KOPT-K1 (cell line): Measurements from ENCODE around the gene RYR3.
"Not testable (repeated sequence)": the region's sequence is repeated elsewhere in the genome, so short reads cannot be mapped to it uniquely, and the experiment has no call there.

ENCODE experiments used
- H3K27ac ChIP-seq: fragments of 200-600 bp; sonication (generic); 2 replicates; pipeline ENCODE4 v1.5.1; 2016; ENCODE audit warnings: antibody characterized with exemption, mild to moderate bottlenecking, low read depth, low read length; ENCODE audit not compliant: poor library complexity, severe bottlenecking
- H3K36me3 ChIP-seq: fragments of 200-600 bp; sonication (generic); 2 replicates; pipeline ENCODE4 v1.5.1; 2017; ENCODE audit warnings: antibody characterized with exemption, mild to moderate bottlenecking, low read length, moderate library complexity; ENCODE audit not compliant: insufficient read depth
- H3K9me3 ChIP-seq: fragments of 200-600 bp; sonication (generic); 2 replicates; pipeline ENCODE4 v1.5.1; 2017; ENCODE audit warnings: antibody characterized with exemption, low read length, mild to moderate bottlenecking; ENCODE audit not compliant: insufficient read depth, poor library complexity, severe bottlenecking

RYR3 gene

GRCh38 chr15:33569036-33569435 is 258.3 kb downstream of the RYR3 start:
- no peaks in the 10 kb centered on the region for H3K36me3 ChIP-seq

DNA sequence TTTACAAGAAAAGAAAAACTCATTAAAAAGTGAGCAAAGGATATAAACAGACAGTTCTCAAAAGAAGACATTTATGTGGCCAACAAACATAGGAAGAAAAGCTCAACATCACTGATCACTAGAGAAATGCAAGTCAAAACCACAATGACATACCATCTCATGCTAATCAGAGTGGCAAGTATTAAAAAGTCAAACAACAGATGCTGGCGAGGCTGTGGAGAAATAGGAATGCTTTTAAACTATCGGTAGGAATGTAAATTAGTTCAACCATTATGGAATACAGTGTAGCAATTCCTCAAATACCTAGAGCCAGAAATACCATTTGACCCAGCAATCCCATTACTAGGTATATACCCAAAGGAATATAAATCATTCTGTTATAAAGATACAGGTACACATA is 267.1 kb downstream of the RYR3 start:
- not testable (repeated sequence) for H3K27ac ChIP-seq, H3K9me3 ChIP-seq, H3K36me3 ChIP-seq

More at GRCh38 chr15:33569036-33569435, 258.3 kb downstream of the RYR3 start:
- Histone ChIP-seq H3K27ac (no peak overlapping the region), H3K9me3 (peaks cover 8% of the 10 kb centered on the region)

DNA sequence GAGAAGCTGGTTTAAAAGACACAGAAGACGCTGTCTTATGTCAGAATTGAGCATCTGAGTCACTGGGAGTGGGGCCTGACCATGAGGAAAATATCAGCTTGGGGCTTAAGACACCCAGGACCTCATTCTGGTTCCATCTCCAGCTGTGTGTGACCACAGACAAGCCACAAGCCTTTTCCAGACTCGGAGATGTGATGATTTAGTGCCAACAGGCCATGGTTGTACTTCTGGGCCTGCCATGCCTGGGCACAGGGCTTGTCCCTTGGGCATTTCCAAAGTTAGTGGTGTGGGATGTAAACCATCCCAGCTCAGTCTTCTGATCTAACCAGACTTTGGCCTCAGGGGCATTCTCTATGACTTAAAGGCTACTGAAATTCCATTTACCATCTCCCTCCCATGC is 269.8 kb downstream of the RYR3 start:
- H3K27ac ChIP-seq, result no peak overlapping the region
- no peaks in the 10 kb centered on the region for H3K36me3 ChIP-seq
- no peaks in the 10 kb centered on the region for H3K9me3 ChIP-seq

GRCh38 chr15:33581032-33581431 is 270.3 kb downstream of the RYR3 start:
- no peaks in the 10 kb centered on the region for H3K36me3 ChIP-seq
- H3K27ac ChIP-seq, result no peak overlapping the region
- H3K9me3 ChIP-seq, result no peaks in the 10 kb centered on the region

DNA sequence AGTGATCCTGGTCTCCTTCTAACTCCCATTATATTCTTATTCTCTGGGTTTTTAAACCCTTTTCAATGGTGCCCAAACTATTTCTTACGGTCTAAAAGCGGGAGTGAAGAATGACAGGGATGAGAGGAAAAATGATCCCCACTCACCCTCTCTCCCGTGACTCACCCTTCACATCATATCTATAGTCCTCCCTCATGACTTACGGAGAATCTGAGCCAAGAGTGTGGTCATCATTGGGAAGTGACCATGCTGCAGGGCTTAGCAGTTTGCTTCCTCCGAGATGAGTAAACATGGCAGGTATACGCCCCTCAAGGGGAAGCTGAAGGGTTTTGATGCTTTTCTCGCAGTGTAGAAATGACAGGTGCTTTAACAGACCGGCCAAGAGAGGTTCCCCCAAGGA is 274.0 kb downstream of the RYR3 start:
- Histone ChIP-seq H3K9me3 (no peaks in the 10 kb centered on the region), H3K36me3 (no peaks in the 10 kb centered on the region), H3K27ac (no peak overlapping the region)

- Histone ChIP-seq H3K36me3 (no peaks in the 10 kb centered on the region), H3K27ac (no peak overlapping the region), H3K9me3 (no peaks in the 10 kb centered on the region)
Observed at GRCh38 chr15:33586786-33587697, 276.3 kb downstream of the RYR3 start.

GRCh38 chr15:33587773-33588172 is 277.0 kb downstream of the RYR3 start:
- no peaks in the 10 kb centered on the region for H3K36me3 ChIP-seq
- no peak overlapping the region for H3K27ac ChIP-seq
- no peaks in the 10 kb centered on the region for H3K9me3 ChIP-seq

DNA sequence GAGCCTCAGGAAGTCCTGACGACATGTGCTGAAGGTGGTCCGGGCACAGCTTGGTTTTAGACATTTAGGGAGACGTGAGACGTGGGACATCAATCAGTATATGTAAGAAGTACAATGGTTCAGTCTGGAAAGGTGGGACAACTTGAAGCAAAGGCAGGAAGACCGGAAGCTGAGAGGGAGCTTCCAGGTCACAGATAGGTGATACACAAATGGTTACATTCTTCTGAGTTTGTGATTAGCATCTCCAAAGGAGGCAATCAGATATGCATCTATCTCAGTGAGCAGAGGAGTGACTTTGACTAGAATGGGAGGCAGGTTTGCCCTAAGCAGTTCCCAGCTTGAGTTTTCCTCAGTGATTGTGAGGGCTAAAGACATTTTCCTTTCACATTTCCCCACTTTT is 282.1 kb downstream of the RYR3 start:
- no peak overlapping the region for H3K27ac ChIP-seq
- no peaks in the 10 kb centered on the region for H3K9me3 ChIP-seq
- no peaks in the 10 kb centered on the region for H3K36me3 ChIP-seq

- H3K36me3 ChIP-seq, H3K27ac ChIP-seq, H3K9me3 ChIP-seq: not testable (repeated sequence)
Observed at GRCh38 chr15:33598382-33598781, 287.6 kb downstream of the RYR3 start.

GRCh38 chr15:33600212-33600611 is 289.4 kb downstream of the RYR3 start:
- no peak overlapping the region for H3K27ac ChIP-seq
- H3K36me3 ChIP-seq, result no peaks in the 10 kb centered on the region
- no peaks in the 10 kb centered on the region for H3K9me3 ChIP-seq

GRCh38 chr15:33601461-33601860 is 290.7 kb downstream of the RYR3 start:
- H3K9me3 ChIP-seq, result no peaks in the 10 kb centered on the region
- H3K27ac ChIP-seq, result no peak overlapping the region
- no peaks in the 10 kb centered on the region for H3K36me3 ChIP-seq

DNA sequence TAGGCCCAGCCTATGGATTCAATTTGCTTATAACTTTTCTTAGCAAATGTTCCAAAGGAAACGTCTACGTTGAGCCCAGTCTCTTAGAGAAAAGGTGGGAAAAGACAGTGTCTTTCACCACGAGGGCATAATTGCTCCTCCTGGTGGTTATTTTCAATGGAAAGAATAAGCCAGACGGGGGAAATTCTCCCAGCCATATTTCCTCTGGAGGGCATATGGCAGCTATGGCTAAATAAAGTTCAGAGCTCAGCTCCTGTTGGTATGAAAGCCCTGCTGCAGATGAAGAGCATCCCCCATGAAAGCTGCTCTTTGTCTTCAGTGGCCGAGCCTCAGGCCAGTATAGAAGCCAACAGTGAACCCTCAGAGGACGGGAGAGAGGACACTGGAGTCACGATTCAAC is 297.9 kb downstream of the RYR3 start:
- no peaks in the 10 kb centered on the region for H3K9me3 ChIP-seq
- no peak overlapping the region for H3K27ac ChIP-seq
- H3K36me3 ChIP-seq, result no peaks in the 10 kb centered on the region

GRCh38 chr15:33612721-33613304 is 302.0 kb downstream of the RYR3 start:
- H3K9me3 ChIP-seq, result no peaks in the 10 kb centered on the region
- H3K27ac ChIP-seq, result no peak overlapping the region
- H3K36me3 ChIP-seq, result no peaks in the 10 kb centered on the region

GRCh38 chr15:33616475-33616874 is 305.7 kb downstream of the RYR3 start:
- no peak overlapping the region for H3K27ac ChIP-seq
- H3K36me3 ChIP-seq, result no peaks in the 10 kb centered on the region
- no peaks in the 10 kb centered on the region for H3K9me3 ChIP-seq

DNA sequence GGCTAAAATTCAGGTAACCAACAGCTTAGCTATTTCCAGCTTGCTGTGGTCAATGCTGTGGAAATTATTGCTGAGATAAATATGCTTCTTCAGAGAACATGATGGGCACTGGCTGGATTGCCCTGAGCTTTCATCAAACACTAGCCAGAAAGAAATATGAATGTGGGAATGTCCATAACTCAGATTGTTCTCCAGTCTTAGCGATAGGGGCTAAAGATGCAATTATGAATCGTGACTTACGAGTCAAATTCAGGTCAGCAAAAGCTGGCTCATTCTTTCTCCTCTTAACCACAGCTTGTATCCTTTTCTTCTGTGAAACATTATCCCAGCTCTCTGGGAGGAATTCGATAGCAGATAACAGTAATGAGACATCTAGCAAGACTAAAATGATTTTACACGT is 307.6 kb downstream of the RYR3 start:
- H3K27ac ChIP-seq, result no peak overlapping the region
- no peaks in the 10 kb centered on the region for H3K9me3 ChIP-seq
- H3K36me3 ChIP-seq, result no peaks in the 10 kb centered on the region

DNA sequence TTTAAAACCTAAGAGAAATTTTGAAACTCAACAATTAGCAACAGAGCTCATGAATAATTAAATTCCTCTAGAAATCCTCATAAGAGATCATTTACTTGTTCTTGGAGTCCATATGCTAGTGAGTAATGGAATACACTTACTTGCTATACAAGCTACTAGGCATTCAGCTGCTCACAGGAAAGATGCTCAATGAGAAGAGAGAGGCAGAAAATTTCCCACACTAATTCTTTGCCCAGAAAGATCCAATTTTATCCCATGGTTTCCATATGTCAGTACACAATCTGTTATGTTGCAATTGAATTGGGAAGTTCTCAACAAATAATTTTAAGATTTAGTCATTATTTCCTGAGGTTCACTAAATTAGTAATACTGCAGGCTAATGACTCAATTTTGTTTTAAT is 310.4 kb downstream of the RYR3 start:
- Histone ChIP-seq H3K36me3 (no peaks in the 10 kb centered on the region), H3K27ac (no peak overlapping the region)

More for the DNA sequence above, 310.4 kb downstream of the RYR3 start:
- H3K9me3 ChIP-seq, result no peaks in the 10 kb centered on the region
